Activated T-cell treated with anti-CD3 and anti-CD28 coated beads for 4 hours (primary cell): ENCODE measurements around the gene GCAT.
A peak's percentile ranks its signal among the peaks of the same experiment; 100 is the strongest.

ENCODE experiments used
- DNase-seq: peaks from one replicate; pipeline ENCODE4 v3.0.0-alpha.2; 2020

The GCAT gene

DNA sequence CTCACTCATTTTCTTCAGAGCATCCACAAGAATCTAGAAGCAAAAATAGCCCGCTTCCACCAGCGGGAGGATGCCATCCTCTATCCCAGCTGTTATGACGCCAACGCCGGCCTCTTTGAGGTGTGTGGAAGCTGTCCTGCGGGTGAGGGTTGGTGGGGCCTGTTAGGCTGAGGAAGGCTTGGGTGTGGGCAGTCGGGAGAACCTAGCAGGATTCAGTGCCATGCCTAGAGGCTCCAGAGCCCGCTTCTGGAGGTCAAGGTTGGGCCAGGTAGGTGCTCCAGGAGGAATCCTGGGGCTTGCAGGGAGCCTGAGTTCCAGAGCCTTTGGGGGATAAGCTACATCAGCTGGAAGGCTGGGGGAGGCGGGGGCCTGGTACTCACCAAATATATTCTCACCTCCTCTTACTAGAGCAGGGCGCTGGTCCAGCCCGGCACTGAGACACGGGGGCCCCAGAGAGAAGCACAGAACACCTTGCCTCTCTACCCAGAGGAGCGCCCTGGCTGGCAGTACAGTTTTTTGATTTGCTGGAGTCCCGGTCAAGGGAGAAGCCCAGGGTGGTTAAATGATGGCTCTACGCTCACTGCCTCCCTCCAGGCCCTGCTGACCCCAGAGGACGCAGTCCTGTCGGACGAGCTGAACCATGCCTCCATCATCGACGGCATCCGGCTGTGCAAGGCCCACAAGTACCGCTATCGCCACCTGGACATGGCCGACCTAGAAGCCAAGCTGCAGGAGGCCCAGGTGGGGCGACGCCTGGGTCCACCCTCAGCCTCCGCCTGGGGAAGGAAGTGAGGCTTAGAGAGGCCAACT lies 5.3 kb downstream of the GCAT start:
- no peak for DNase-seq

DNA sequence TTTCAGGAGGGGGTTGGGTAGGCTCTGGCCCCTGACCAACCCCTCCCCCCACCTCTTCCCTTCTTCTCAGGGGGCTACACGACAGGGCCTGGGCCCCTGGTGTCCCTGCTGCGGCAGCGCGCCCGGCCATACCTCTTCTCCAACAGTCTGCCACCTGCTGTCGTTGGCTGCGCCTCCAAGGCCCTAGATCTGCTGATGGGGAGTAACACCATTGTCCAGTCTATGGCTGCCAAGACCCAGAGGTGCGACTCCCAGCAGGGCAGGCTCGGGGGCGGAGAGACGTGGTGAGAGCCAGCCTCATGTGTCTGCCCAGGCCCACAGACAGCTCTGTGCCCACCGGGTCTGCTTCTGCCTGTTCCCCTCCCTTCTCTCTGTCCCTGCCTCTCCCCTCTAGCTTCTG lies 7.9 kb downstream of the GCAT start:
- no peak for DNase-seq

DNA sequence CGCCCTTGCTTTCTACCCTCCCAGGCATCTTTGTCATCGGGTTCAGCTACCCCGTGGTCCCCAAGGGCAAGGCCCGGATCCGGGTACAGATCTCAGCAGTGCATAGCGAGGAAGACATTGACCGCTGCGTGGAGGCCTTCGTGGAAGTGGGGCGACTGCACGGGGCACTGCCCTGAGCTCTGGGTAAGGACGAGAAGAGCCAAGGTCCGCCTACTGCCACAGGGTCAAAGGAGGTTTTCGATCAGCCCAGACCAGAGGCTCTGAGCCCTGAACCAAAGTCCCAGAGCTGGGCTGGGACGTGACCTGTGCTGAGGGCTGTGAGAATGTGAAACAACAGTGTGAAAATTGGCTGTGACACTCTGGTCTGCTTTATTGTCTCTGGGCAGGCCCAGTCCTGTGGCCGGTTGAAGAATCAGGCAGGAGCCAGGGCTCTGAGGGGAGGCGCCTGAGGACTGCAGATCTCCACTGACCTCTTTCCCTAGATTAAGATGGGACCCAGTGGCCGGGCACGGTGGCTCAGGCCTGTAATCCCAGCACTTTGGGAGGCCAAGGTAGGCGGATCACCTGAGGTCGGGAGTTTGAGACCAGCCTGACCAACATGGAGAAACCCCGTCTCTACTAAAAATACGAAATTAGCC lies 8.9 kb downstream of the GCAT start:
- DNase-seq, result no peak

DNA sequence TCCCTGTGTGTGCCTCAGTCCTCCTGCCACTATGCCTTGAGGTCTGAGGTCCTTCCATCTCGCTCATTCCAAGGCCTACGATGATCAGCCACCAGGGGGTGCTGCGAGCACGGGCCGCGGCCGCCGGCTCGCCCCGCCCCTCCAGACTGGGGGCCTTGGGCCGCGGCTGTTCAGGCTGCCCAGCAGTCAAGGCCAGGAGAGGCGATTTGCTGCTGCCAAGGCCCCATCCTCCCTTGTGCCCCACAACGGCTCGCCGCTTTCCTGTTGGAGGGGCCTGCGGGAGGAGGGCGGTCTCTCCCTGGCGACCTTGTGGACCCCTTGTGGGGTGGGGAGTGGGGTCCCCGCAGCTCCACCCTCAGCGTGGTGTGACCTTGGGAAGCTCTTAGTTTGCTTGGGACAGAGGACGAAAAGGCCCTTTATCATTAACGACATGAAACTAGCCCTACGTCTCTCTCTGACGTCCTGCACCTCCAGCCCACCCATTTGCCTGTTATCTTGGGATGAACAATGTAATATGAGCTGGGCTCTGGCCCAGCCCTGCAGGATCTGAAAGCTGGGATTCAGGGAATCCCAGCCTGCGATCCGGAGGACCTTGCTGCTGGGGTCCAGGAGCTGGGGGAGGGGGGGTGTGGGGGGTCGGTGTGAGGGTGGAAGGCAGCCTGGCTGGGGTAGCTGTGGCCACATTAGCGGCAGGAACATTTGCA lies 10.1 kb downstream of the GCAT start:
- DNase-seq, result peak; percentile 85

DNA sequence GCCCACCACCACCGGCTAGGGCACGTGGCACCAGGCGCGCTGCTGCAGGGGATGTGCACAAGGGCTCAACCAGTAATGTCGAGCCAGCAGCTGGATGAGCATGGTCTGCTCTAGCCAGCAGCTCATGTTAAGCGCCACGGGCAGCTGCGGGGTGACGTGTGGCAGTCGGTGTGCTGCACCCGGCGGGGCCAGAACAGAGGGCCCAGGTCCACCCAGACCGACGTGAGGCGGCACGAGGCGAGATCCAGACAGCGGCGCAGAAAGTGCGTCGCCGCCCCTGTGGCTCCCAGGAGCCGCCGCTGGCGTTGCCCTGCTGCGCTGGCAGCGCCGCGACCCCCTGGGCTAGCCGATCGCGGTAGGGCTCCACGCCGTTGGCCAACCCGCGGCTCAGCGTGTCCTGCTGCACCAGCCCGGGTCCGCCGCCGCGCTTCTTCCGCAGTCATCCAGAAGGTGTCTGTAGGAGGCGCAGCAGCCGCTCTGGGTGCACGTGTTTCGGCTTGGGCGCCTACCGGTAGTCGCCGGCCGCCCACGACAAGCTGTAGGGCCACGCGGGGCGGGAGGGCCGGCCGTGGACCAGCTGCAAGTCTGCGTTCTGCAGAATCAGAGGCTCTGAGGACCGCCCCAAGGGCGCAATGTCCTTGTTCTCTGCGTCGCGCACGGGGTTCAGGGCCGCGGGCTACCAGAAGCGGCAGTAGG lies 10.8 kb downstream of the GCAT start:
- DNase-seq, result peak; percentile 43

DNA sequence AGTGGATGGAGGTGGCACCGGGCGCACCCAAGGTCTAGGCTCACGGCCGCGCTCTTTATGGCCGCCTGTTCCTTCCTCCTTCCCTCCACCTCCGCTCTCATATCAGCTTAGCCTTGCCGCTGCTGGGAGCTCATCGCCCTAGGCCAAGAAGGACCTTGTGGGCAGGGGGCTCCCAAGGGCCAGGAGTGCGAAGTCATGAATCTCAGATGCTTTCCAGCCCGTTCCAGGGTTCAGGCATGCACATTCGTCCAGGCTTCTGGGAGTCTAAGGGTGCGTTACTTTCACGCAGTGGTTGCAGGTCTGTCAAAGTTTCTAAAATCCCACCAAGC lies 11.3 kb downstream of the GCAT start:
- no peak for DNase-seq

DNA sequence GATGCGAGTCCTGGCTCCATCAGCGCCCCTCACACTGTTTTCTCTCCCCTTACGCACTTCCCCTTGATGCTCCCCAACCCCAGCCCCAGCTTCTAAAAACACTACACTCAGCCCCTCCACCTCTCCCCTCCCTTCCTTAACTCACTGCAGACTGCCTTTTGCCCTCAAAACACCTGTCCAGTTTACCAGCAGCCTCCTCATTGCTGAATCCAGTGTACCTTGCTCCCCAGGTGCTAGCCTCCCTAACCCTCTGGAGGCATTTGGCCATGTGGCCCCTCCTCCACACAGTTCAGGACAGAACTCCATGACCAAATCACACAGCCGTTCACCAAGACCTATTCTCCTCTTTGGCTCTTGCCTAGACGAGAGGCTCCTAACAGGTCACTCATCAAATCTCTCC lies 12.6 kb downstream of the GCAT start:
- no peak for DNase-seq

DNA sequence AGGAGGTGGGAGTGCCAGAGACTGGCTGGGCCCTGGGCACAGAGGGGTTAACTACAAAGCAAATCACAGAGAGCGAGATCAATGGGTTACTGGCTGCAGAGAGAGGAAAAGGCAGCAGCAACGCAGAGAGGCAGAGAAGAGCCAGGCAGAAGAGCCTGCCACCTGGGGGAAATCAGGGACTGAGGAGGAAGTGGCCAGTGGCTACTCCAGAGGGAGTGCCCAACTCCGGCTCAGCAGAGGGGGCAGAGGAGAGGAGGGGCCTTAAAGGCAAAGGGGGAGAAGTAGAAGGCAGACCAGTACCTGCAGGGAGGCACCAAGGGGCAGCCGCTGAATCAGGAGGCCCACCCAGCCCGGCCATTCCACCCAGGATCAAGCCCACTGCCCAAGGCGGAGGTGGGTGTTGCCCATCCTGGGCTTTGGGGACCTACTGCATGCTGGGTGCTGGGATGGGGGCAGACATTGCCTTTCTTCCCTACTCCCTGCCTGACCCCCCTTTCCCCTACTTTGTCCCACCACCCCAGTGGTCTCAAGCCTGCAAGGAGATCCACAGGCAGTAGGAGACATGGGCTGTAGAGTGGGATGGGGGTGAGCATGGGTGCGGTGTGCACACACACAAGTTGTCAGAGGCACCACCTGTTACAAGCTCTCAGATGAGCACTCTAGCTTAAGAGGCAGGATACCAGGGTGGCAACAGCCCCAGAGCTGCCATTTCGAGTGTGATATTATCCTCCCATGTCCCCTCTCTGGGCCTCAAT lies 14.5 kb downstream of the GCAT start:
- no peak for DNase-seq

DNA sequence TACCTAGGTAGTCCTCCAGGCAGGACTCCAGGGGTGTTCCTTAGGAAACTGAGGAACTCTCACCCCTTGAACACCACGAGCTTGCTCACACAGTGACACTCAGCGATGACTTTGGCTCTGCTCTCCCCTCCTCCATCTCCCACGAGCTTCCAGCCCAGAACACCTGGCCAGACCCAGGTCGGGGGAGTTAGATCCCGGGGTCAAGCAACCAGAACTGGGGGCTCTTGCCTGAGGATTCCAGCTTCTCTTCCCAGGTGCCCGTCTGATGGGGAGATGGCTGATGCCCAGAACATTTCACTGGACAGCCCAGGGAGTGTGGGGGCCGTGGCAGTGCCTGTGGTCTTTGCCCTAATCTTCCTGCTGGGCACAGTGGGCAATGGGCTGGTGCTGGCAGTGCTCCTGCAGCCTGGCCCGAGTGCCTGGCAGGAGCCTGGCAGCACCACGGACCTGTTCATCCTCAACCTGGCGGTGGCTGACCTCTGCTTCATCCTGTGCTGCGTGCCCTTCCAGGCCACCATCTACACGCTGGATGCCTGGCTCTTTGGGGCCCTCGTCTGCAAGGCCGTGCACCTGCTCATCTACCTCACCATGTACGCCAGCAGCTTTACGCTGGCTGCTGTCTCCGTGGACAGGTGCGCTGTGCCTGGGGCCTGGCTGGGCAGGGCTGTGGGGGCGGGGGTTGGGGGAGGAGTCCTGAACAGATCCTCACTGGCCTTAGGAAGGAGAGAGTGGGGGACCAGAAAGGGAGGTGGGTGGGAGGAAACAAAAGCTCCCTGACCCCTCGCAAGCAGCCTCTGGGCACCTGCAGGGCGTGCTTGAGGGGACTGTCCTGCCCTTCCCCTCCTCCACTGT lies 15.6 kb downstream of the GCAT start, which contains the start of gene GALR3:
TSS of gene GALR3 (plus strand) at position 249 of the 852 bp plus-strand sequence. CDS start at position 274, 25 bp downstream.
- no peak for DNase-seq

DNA sequence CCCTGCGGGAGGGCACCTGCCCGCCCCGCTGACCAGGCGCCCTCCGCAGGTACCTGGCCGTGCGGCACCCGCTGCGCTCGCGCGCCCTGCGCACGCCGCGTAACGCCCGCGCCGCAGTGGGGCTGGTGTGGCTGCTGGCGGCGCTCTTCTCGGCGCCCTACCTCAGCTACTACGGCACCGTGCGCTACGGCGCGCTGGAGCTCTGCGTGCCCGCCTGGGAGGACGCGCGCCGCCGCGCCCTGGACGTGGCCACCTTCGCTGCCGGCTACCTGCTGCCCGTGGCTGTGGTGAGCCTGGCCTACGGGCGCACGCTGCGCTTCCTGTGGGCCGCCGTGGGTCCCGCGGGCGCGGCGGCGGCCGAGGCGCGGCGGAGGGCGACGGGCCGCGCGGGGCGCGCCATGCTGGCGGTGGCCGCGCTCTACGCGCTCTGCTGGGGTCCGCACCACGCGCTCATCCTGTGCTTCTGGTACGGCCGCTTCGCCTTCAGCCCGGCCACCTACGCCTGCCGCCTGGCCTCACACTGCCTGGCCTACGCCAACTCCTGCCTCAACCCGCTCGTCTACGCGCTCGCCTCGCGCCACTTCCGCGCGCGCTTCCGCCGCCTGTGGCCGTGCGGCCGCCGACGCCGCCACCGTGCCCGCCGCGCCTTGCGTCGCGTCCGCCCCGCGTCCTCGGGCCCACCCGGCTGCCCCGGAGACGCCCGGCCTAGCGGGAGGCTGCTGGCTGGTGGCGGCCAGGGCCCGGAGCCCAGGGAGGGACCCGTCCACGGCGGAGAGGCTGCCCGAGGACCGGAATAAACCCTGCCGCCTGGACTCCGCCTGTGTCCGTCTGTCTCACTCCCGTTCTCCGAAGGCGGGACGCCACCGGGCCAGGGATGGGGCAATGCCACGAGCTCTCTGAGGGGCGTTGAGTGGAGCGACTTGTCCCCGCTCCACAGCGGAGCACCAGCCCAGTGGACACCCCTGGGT lies 17.2 kb downstream of the GCAT start:
- no peak for DNase-seq

DNA sequence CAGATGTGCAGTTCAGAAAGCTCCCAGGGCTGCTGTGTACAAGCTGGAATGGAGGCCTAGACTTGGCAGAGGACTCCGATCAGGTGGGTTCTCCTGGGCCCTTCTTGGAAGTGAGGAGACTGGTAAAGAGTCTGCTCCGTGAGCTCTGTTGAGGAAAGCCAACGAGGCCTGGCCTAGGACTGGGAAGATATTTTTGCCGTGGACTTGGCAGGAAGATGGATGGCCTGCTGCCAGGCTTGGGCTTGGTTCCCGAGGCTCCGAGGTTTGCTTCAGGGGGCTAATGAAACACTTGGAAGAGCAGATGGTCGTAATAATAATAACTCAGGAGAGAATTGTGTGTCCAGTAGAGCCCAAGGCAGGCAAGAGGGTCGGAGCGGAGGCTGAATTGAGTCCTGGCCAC lies 19.3 kb downstream of the GCAT start:
- DNase-seq, result no peak

DNA sequence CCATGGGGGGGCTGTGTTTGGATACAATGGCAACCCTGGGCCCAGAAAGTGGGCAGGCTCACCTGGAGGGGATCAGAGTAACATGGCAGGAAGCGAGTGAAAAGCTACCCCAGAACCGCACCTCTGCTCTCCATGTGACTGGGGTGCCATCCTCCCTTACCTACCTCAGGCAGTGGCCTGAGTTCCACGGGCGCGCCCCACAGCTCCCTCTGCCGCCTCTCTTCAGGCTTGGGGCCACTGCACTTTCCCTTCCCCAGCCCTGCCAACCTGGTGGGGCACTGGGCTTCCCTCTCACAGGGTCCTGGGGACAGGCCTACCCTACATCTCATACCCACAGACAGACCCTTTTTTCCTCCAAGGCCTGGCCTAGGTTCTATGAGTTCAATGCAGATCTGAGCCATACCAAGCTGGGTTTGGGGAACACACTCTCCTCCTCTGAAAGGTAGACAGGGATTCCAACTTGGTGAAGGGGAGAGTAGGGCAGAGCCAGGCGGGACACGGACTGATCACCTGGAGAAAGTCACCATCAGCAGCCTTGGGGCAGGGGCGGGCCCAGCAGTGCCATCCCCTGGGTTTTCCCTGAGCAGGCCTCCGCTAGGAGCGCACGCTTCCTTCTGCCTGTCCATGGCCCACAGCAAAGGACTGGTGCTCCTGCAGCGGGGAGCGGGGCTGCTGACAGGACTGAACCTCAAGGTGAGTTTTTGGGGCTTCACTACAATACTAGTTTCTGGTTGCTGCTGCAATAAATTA lies 22.5 kb downstream of the GCAT start:
- no peak for DNase-seq

DNA sequence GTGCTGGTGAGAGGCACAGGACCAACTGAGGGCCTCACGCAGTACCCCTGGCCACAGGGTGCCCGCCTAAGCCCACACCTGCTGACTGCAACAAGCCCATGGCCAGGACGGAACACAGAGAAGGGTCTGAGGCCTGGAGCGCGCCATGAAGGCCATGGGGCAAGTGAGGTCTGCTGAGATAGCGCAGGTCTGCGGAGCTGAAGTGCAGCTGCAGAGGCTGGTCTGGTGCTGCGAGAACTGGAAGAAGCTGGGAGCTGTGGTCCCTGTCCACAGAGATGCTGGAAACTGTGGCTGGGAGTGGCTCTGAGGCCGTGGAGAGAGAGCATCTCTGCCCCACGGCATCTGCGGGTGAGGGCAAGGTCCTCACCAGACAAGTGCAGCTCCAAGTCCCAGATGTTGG lies 23.7 kb downstream of the GCAT start:
- DNase-seq, result no peak

DNA sequence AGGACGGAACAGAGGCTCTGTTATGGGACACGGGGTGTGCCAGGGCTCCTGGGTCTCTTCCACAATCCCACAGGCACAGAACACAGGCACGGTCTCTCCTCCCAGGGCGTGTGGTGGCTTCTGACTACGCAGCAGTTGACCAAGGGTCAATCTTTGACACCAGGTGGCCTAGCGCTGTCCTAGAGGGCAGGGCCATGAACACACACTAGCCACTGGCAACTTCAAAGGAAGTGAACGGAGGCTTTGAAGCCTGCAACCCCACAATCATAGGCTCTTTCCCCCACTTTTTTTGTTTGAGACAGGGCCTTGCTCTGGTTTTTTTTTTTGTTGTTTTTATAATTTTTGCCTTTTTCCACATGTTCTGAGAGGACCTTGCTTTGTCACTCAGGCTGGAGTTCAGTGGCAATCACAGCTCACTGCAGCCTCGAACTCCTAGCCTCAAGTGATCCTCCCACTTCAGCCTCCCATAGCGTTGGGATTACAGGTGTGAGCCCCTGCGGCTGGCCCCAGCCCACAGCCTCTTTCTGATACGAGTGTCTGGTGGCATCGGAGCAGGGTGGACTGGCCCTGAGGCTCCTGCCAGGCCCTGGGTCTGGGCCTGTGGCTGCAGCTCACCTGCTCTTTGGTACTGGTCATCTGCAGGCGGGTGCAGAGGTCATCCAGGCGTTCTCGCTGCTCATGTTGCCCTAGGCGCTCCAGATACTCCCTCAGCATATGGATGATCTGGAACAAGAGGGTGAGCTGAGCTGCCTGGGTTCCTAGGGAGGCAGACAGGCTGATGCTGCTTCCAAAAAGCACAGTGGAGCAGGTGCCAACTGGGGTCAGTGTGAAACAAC lies 24.5 kb downstream of the GCAT start:
- no peak for DNase-seq

DNA sequence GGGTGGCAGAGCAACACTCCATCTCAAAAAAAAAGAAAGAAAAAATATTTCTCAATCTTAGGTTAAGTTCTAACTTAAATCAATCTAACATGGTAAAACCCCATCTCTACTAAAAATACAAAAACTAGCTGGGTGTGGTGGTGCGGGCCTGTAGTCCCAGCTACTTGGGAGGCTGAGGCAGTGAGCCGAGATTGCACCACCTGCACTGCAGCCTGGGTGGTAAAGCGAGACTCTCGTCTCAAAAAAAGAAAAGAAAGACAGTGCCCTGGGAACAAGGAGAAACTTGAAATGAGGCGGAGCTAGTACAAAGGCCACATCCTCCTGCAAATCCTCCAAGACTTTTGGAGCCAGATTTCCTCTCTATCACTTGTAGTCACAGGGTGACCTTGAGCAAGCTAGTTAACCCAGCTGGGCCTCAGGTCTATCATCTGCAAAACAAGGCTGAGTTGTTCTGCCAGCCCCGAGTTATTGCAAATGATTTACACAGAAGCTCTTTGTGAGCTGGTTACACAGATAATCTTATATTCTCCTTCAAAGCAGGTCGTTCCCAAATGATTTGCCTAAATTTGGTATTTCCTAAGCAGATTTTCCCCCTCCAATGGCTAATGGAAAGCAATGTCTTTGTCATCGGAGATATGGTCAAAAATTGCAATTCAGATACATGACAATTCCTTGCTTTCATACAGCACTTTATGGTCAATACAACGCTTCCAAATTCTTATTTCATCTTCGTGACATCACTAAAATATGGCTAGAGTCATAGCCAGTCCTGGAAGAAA lies 34.5 kb downstream of the GCAT start:
- DNase-seq, result no peak

DNA sequence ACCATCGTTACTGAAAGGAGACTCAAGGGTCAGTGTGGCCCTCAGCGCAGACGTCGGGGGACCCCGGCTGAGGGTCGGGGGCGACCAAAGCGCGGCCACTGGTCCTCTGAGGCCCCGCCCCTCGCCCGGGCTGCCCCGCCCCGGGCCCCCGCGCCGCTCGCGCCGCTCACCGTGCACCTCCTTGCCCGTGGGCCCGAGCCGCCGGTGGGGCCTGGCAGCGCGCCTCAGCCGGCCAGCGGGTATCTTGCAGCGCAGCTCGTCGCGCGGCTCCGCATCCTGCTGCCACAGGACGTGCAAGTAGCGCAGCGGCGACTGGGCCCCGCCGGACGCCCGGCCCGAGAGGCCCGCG lies 36.0 kb downstream of the GCAT start:
- DNase-seq, result peak; percentile 19

DNA sequence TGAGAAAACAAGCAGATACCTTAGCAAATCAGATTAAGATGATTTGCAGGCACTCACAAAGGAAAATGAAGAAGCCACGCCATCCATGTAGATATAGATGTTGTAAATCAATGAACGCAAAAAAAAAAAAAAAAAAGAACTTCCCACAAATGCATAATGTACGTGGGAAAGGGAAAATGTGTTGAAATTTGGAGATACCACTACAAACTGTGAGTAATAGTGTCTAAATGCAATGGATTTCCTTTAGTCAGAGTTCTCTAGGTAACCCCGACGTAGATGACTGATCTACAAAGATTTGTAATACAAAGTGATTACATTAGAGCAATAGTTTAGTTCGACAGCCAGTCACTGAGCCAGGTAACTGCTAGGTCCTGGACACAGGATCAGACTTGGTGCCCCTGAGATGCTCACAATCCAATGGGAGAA lies 37.2 kb downstream of the GCAT start:
- no peak for DNase-seq

DNA sequence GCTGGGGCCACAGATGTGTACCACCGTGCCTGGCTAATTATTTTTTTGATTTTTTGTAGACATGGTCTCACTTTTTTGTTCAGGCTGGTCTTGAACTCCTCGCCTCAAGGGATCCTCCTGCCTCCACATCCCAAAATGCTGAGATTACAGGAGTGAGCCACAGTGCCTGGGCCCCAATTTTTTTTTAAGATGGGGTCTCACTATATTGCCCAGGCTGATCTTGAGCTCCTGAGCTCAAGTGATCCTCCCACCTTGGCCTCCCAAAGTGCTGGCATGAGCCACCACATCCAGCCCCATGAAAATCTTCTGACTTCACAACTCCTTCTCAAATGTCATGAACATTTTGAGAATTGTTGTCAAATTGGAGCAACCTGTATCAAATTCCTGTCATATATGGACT lies 38.7 kb downstream of the GCAT start:
- no peak for DNase-seq
